Activated T-helper 17 cell treated with anti-CD3 and anti-CD28 coated beads, Interleukin-2, amount 50 U/mL, for 72 hours (primary cell): ENCODE data around the gene IL18RAP. TPM values are rescaled to one million over a fixed set of nuclear protein-coding genes. Genes with fewer than 3 reads are reported as not detected.

ENCODE experiments used
- ATAC-seq: fragments of 150-1000 bp; cut with Tn5 transposase; replicated peaks from 2 replicates; pipeline ENCODE4 v1.10.0; 2021; ENCODE audit warnings: mild to moderate bottlenecking, moderate library complexity
- H3K27ac Mint-ChIP-seq: one replicate; pipeline ENCODE4 v1.8.0; 2022; ENCODE audit warnings: mixed read lengths
- H3K27me3 Mint-ChIP-seq: one replicate; pipeline ENCODE4 v1.8.0; 2022; ENCODE audit warnings: mixed read lengths
- H3K36me3 Mint-ChIP-seq: one replicate; pipeline ENCODE4 v1.8.0; 2022; ENCODE audit warnings: low read depth, mild to moderate bottlenecking, mixed read lengths
- H3K4me1 Mint-ChIP-seq: one replicate; pipeline ENCODE4 v1.8.0; 2022; ENCODE audit warnings: mixed read lengths
- H3K4me3 Mint-ChIP-seq: one replicate; pipeline ENCODE4 v1.8.0; 2022; ENCODE audit warnings: mild to moderate bottlenecking, mixed read lengths
- H3K9me3 Mint-ChIP-seq: one replicate; pipeline ENCODE4 v1.8.0; 2022; ENCODE audit warnings: mixed read lengths
- total RNA-seq, 2 donors: library from RNA; stranded (reverse); gene quantifications; one replicate each; pipeline ENCODE4 v1.2.3, GENCODE V29; 2022

IL18RAP gene
- total RNA-seq = 1 to 10 TPM; 3.7 to 5.6 TPM

GRCh38 chr2:102422910-102423309 is at the start of gene IL18RAP:
Gene IL18RAP, plus strand, starts transcription at chr2:102423160. Its CDS starts 118 bp downstream, at chr2:102423278.
- Mint-ChIP-seq H3K4me1 (peaks cover 47% of the 10 kb centered on the region), H3K27me3 (peaks cover 4% of the 10 kb centered on the region), H3K4me3 (peak within 1 kb of the TSS; percentile 78), H3K36me3 (peaks cover 9% of the 10 kb centered on the region), H3K27ac (peak within 1 kb of the TSS; percentile 48), H3K9me3 (peaks cover under 1% of the 10 kb centered on the region)
- ATAC-seq = peak; percentile 17

- Mint-ChIP-seq H3K36me3 (peaks cover 87% of the 10 kb centered on the region), H3K4me1 (peaks cover 16% of the 10 kb centered on the region), H3K9me3 (peaks cover 5% of the 10 kb centered on the region), H3K4me3 (peak overlapping the region; percentile 11), H3K27me3 (no peaks in the 10 kb centered on the region), H3K27ac (peak overlapping the region; percentile 23)
- ATAC-seq = peak; percentile 62
These were observed 46.8 kb upstream of the IL18RAP start for GRCh38 chr2:102376052-102376591.

- no peak overlapping the region for H3K4me3 Mint-ChIP-seq
- ATAC-seq = no peak
- H3K27me3 Mint-ChIP-seq = no peaks in the 10 kb centered on the region
- peaks cover 15% of the 10 kb centered on the region for H3K9me3 Mint-ChIP-seq
- no peak overlapping the region for H3K27ac Mint-ChIP-seq
- peaks cover 91% of the 10 kb centered on the region for H3K36me3 Mint-ChIP-seq
- peaks cover 8% of the 10 kb centered on the region for H3K4me1 Mint-ChIP-seq
These were observed 39.2 kb upstream of the IL18RAP start for GRCh38 chr2:102383722-102384121.

GRCh38 chr2:102385522-102385921 is 37.4 kb upstream of the IL18RAP start:
- ATAC-seq = no peak
- Mint-ChIP-seq H3K4me3 (no peak overlapping the region), H3K36me3 (peaks cover 95% of the 10 kb centered on the region), H3K27me3 (no peaks in the 10 kb centered on the region), H3K27ac (no peak overlapping the region), H3K9me3 (peaks cover 15% of the 10 kb centered on the region), H3K4me1 (peaks cover 20% of the 10 kb centered on the region)

- no peak overlapping the region for H3K4me3 Mint-ChIP-seq
- peaks cover 15% of the 10 kb centered on the region for H3K9me3 Mint-ChIP-seq
- peaks cover 21% of the 10 kb centered on the region for H3K4me1 Mint-ChIP-seq
- H3K27me3 Mint-ChIP-seq = no peaks in the 10 kb centered on the region
- no peak overlapping the region for H3K27ac Mint-ChIP-seq
- ATAC-seq = no peak
- peaks cover 92% of the 10 kb centered on the region for H3K36me3 Mint-ChIP-seq
These were observed 37.0 kb upstream of the IL18RAP start for GRCh38 chr2:102386004-102386403.

GRCh38 chr2:102386867-102387541 is 36.0 kb upstream of the IL18RAP start:
- Mint-ChIP-seq H3K4me3 (no peak overlapping the region), H3K36me3 (peaks cover 88% of the 10 kb centered on the region), H3K4me1 (peaks cover 28% of the 10 kb centered on the region), H3K27ac (peak overlapping the region; percentile 18), H3K9me3 (peaks cover 15% of the 10 kb centered on the region), H3K27me3 (no peaks in the 10 kb centered on the region)
- no peak for ATAC-seq

GRCh38 chr2:102387763-102388546 is 35.0 kb upstream of the IL18RAP start:
- peaks cover 78% of the 10 kb centered on the region for H3K36me3 Mint-ChIP-seq
- H3K27ac Mint-ChIP-seq = peak overlapping the region; percentile 53

GRCh38 chr2:102391565-102391964 is 31.4 kb upstream of the IL18RAP start:
- Mint-ChIP-seq H3K9me3 (no peaks in the 10 kb centered on the region), H3K36me3 (peaks cover 51% of the 10 kb centered on the region), H3K4me1 (peaks cover 28% of the 10 kb centered on the region), H3K27ac (peak overlapping the region; percentile 26), H3K27me3 (no peaks in the 10 kb centered on the region), H3K4me3 (peak overlapping the region; percentile 26)
- ATAC-seq = peak; percentile 64

More at GRCh38 chr2:102387763-102388546, 35.0 kb upstream of the IL18RAP start:
- H3K4me1 Mint-ChIP-seq = peaks cover 28% of the 10 kb centered on the region
- peak; percentile 43 for ATAC-seq
- no peaks in the 10 kb centered on the region for H3K27me3 Mint-ChIP-seq
- H3K4me3 Mint-ChIP-seq = peak overlapping the region; percentile 4
- H3K9me3 Mint-ChIP-seq = peaks cover 13% of the 10 kb centered on the region

- Mint-ChIP-seq H3K4me1 (peaks cover 28% of the 10 kb centered on the region), H3K9me3 (no peaks in the 10 kb centered on the region), H3K4me3 (no peak overlapping the region), H3K27ac (no peak overlapping the region), H3K36me3 (peaks cover 45% of the 10 kb centered on the region), H3K27me3 (no peaks in the 10 kb centered on the region)
- ATAC-seq = no peak
These were observed 30.9 kb upstream of the IL18RAP start for GRCh38 chr2:102392096-102392495.

GRCh38 chr2:102392942-102393341 is 30.0 kb upstream of the IL18RAP start:
- H3K36me3 Mint-ChIP-seq = peaks cover 37% of the 10 kb centered on the region
- H3K27ac Mint-ChIP-seq = no peak overlapping the region
- H3K4me1 Mint-ChIP-seq = peaks cover 21% of the 10 kb centered on the region
- no peak overlapping the region for H3K4me3 Mint-ChIP-seq
- no peaks in the 10 kb centered on the region for H3K27me3 Mint-ChIP-seq
- H3K9me3 Mint-ChIP-seq = no peaks in the 10 kb centered on the region
- no peak for ATAC-seq

- H3K36me3 Mint-ChIP-seq = peaks cover 19% of the 10 kb centered on the region
- H3K4me3 Mint-ChIP-seq = no peak overlapping the region
- no peak for ATAC-seq
These were observed 26.9 kb upstream of the IL18RAP start for GRCh38 chr2:102396012-102396411.

GRCh38 chr2:102397209-102397608 is 25.8 kb upstream of the IL18RAP start:
- Mint-ChIP-seq H3K27me3 (no peaks in the 10 kb centered on the region), H3K4me1 (peaks cover 6% of the 10 kb centered on the region), H3K9me3 (no peaks in the 10 kb centered on the region), H3K4me3 (no peak overlapping the region), H3K27ac (no peak overlapping the region), H3K36me3 (peaks cover 13% of the 10 kb centered on the region)
- ATAC-seq = no peak

More at GRCh38 chr2:102396012-102396411, 26.9 kb upstream of the IL18RAP start:
- Mint-ChIP-seq H3K27ac (no peak overlapping the region), H3K9me3 (no peaks in the 10 kb centered on the region), H3K27me3 (no peaks in the 10 kb centered on the region), H3K4me1 (peaks cover 7% of the 10 kb centered on the region)

GRCh38 chr2:102399499-102400141 is 23.3 kb upstream of the IL18RAP start:
- Mint-ChIP-seq H3K36me3 (peaks cover 8% of the 10 kb centered on the region), H3K4me1 (peaks cover 6% of the 10 kb centered on the region), H3K27me3 (no peaks in the 10 kb centered on the region), H3K4me3 (no peak overlapping the region), H3K27ac (no peak overlapping the region), H3K9me3 (no peaks in the 10 kb centered on the region)
- no peak for ATAC-seq

GRCh38 chr2:102401456-102401855 is 21.5 kb upstream of the IL18RAP start:
- peaks cover 5% of the 10 kb centered on the region for H3K36me3 Mint-ChIP-seq
- H3K27ac Mint-ChIP-seq = no peak overlapping the region
- peaks cover 6% of the 10 kb centered on the region for H3K4me1 Mint-ChIP-seq
- no peaks in the 10 kb centered on the region for H3K9me3 Mint-ChIP-seq
- H3K27me3 Mint-ChIP-seq = no peaks in the 10 kb centered on the region
- no peak overlapping the region for H3K4me3 Mint-ChIP-seq
- no peak for ATAC-seq
